ENCODE measurements around the gene TLX2. TPM values are rescaled to one million over a fixed set of nuclear protein-coding genes. Genes with fewer than 3 reads are reported as not detected.

TLX2 gene
- total RNA-seq, 1 donor from 2014 or later: not detected

DNA sequence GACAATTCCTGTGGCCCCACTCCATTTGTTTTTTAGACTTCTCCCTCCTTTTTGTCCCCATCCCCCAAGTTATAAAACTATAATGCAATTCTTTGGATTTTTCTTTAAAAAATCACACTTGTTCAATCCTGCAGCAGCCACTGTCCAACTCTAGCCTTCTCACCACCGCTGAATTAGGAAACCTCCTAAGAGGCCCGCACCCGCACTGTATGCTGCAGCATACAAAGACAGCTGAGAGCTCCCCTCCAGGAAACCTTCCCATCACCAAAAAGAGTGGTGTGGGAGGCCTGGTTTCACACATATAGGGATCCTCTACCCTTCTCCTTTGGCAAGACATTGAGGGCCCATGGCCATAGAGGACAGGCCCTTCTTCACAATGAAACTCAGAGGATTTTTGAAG is 9.7 kb upstream of the TLX2 start:
- H3K27ac ChIP-seq: no peak overlapping the region
- H3K79me2 ChIP-seq (ENCODE audit: low read depth): peaks cover 13% of the 10 kb centered on the region
- TF ChIP-seq EZH2 (IDR thresholded peaks at IDR 0.05) (no peak), EZH2phosphoT487 (IDR thresholded peaks at IDR 0.05) (no peak)
- TF ChIP-seq, protein P1, sequence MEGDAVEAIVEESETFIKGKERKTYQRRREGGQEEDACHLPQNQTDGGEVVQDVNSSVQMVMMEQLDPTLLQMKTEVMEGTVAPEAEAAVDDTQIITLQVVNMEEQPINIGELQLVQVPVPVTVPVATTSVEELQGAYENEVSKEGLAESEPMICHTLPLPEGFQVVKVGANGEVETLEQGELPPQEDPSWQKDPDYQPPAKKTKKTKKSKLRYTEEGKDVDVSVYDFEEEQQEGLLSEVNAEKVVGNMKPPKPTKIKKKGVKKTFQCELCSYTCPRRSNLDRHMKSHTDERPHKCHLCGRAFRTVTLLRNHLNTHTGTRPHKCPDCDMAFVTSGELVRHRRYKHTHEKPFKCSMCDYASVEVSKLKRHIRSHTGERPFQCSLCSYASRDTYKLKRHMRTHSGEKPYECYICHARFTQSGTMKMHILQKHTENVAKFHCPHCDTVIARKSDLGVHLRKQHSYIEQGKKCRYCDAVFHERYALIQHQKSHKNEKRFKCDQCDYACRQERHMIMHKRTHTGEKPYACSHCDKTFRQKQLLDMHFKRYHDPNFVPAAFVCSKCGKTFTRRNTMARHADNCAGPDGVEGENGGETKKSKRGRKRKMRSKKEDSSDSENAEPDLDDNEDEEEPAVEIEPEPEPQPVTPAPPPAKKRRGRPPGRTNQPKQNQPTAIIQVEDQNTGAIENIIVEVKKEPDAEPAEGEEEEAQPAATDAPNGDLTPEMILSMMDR (IDR thresholded peaks at IDR 0.05): no peak
- H3K4me1 ChIP-seq: peaks cover 23% of the 10 kb centered on the region
- peaks cover 82% of the 10 kb centered on the region for H3K27me3 ChIP-seq
- H3K9ac ChIP-seq: no peak overlapping the region
- H2AFZ ChIP-seq (replicated peaks): no peak overlapping the region
- no peak overlapping the region for H3K4me2 ChIP-seq
- H3K4me3 Mint-ChIP-seq: peak overlapping the region; percentile 25
- no peak for DNase-seq (ENCODE audit: low spot score)
- H3K27ac Mint-ChIP-seq: no peak overlapping the region
- H3K36me3 ChIP-seq: no peaks in the 10 kb centered on the region
- peaks cover 45% of the 10 kb centered on the region for H3F3A ChIP-seq (ENCODE audit: low read depth)
- no peaks in the 10 kb centered on the region for H3K9me3 ChIP-seq (ENCODE audit: low read depth)
- H3K9me3 Mint-ChIP-seq: peaks cover 2% of the 10 kb centered on the region
- H4K20me1 ChIP-seq (ENCODE audit: low read depth): peaks cover 21% of the 10 kb centered on the region
- H3K4me3 ChIP-seq: no peak overlapping the region
- H3K27me3 Mint-ChIP-seq (ENCODE audit: insufficient read depth, low read depth): peaks cover 72% of the 10 kb centered on the region
- peaks cover 44% of the 10 kb centered on the region for H3K4me1 Mint-ChIP-seq
- H3K36me3 Mint-ChIP-seq: peaks cover 21% of the 10 kb centered on the region

DNA sequence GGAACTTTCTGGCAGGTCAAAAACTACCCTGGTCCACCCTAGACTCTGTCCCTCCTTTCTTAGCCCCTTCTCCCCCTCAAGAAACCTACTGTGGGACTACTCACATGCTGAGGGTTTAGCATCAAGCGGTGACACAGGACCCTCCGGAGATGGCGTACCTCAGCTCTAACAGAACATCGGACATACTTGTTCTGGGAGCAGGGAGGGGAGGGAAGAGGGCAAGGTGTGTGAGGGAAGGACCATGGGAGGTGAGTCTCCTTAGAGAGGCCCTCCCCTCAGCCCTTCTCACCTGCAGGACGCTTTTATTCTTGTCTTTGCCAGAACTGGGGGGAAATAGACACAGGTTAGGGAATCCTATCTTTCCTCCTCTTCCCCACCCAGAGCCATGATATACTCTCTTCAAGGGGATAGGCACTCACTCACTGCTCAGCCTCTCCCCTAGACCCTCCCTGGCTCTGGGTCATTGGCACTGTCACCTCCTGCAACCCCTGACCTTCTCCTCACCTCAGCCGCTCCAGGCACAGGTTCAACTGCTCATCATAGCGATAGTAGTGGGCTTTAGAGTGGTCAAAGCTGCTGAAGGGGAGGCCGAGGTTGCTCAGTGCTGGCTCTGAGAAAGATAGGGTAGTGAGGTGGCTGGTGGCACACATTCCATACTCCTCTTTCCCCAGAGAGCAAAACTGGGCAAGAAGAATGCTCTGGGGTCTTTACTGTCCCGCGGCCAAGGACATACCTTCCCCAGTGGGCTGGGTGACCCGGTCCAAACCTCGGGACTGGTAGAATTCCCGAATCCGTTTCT is 8.6 kb upstream of the TLX2 start:
- peaks cover 11% of the 10 kb centered on the region for H4K20me1 ChIP-seq (ENCODE audit: low read depth)
- H3K36me3 ChIP-seq: no peaks in the 10 kb centered on the region
- peaks cover 22% of the 10 kb centered on the region for H3K4me1 ChIP-seq
- H3K4me2 ChIP-seq: no peak overlapping the region
- DNase-seq (ENCODE audit: low spot score): no peak
- H3K9me3 ChIP-seq (ENCODE audit: low read depth): no peaks in the 10 kb centered on the region
- peaks cover 82% of the 10 kb centered on the region for H3K27me3 ChIP-seq
- no peak overlapping the region for H3K27ac Mint-ChIP-seq
- peaks cover 70% of the 10 kb centered on the region for H3K27me3 Mint-ChIP-seq (ENCODE audit: insufficient read depth, low read depth)
- H3K9me3 Mint-ChIP-seq: peaks cover 4% of the 10 kb centered on the region
- peaks cover 40% of the 10 kb centered on the region for H3K4me1 Mint-ChIP-seq
- H3K27ac ChIP-seq: no peak overlapping the region
- no peak overlapping the region for H3K4me3 ChIP-seq
- no peak overlapping the region for H2AFZ ChIP-seq (replicated peaks)
- TF ChIP-seq, protein P1 (IDR thresholded peaks at IDR 0.05): no peak
- no peak for TF ChIP-seq EZH2phosphoT487 (IDR thresholded peaks at IDR 0.05)
- no peak for TF ChIP-seq EZH2 (IDR thresholded peaks at IDR 0.05)
- H3K4me3 Mint-ChIP-seq: peak overlapping the region; percentile 49
- no peak overlapping the region for H3K9ac ChIP-seq
- peaks cover 21% of the 10 kb centered on the region for H3K36me3 Mint-ChIP-seq
- peaks cover 13% of the 10 kb centered on the region for H3K79me2 ChIP-seq (ENCODE audit: low read depth)
- peaks cover 41% of the 10 kb centered on the region for H3F3A ChIP-seq (ENCODE audit: low read depth)

DNA sequence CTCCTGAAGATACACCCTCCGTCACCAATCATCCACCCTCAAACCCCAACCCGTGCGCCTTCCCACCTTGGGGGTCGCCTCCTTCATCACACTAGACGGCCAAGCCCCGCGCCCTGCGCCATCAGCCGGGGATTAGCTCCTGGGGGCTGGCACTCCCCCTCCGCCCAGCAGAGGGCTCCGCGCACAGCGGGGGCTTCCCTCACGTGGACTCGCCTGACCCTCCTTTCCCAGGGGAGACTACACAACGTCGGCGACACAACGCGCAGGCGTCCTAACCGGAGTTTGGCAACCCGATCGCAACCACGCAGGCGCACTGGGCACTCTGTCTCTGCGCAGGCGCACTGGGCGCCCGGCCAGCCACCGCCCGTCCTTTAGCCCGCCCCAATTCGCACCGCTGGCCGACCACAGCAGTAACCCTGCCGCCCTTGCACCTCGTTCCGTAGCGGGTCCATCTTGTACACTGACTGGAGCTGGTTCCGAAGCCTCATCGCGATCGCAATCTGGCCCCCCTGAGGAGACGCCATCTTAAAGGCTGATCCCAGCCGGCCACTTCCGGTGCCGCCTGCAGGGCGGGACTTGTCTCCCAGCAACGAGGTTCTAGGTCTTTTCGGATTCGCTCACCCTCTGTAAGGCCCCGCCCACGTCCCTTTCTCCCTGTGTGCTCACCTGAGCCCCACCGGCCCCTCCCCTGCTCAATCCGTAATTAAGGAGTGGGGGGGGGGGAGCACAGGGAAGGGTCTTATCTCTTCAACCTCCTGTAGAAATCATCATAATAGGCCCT is 6.9 kb upstream of the TLX2 start, which contains the start of gene PCGF1:
Gene PCGF1, minus strand, starts transcription at position 551 of the 781 bp plus-strand sequence. Its CDS starts 27 bp downstream, at position 524.
- Mint-ChIP-seq H3K27me3 (ENCODE audit: insufficient read depth, low read depth) (peaks cover 70% of the 10 kb centered on the region), H3K9me3 (peaks cover 3% of the 10 kb centered on the region), H3K27ac (peak within 1 kb of the TSS; percentile 100), H3K36me3 (peaks cover 21% of the 10 kb centered on the region), H3K4me3 (peak within 1 kb of the TSS; percentile 99), H3K4me1 (peaks cover 30% of the 10 kb centered on the region)
- Histone ChIP-seq H3K36me3 (no peaks in the 10 kb centered on the region), H2AFZ (replicated peaks) (peak within 1 kb of the TSS; percentile 94), H3K4me2 (peak within 1 kb of the TSS; percentile 89), H3K4me3 (peak within 1 kb of the TSS; percentile 69), H3K4me1 (peaks cover 13% of the 10 kb centered on the region), H3K9me3 (ENCODE audit: low read depth) (no peaks in the 10 kb centered on the region), H3K27me3 (peaks cover 82% of the 10 kb centered on the region), H3K27ac (peak within 1 kb of the TSS; percentile 23), H3K79me2 (ENCODE audit: low read depth) (peaks cover 13% of the 10 kb centered on the region), H3F3A (ENCODE audit: low read depth) (peaks cover 33% of the 10 kb centered on the region), H4K20me1 (ENCODE audit: low read depth) (no peaks in the 10 kb centered on the region), H3K9ac (peak within 1 kb of the TSS; percentile 48)
- TF ChIP-seq, protein P1 (IDR thresholded peaks at IDR 0.05): peak; percentile 51
- TF ChIP-seq EZH2phosphoT487 (IDR thresholded peaks at IDR 0.05): no peak
- peak; percentile 99 for DNase-seq (ENCODE audit: low spot score)
